ENCODE measurements around the gene GRIN2A. TPM values are rescaled to one million over a fixed set of nuclear protein-coding genes. Genes with fewer than 3 reads are reported as not detected.

Gene GRIN2A
- total RNA-seq, 1 donor from 2014 or later: 0.09 TPM

DNA sequence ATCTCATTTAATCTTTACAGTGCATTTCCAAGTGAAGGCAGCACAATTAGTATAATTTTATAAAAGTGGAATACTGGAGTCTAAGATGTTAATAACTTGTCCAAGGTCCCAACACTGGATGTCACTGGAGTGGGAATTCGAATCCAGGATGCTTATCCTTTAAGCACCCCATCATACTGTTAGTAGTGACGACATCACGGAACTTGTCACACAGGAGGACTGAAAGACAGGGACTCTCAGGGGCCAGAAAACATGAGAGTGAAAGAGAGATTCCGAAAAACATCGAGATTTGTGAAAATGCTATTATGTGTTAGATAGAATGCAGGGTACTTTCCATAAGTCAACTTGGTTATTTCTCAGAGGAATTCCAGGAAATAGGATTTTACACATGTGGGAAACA is 374.0 kb downstream of the GRIN2A start:
- intact Hi-C loops (cut with DNase I): no loop called here
- H3K27ac ChIP-seq: no peak overlapping the region
- ATAC-seq (no peak), DNase-seq (no peak)
- H3K27me3 ChIP-seq: no peaks in the 10 kb centered on the region
- TF ChIP-seq, protein P1, sequence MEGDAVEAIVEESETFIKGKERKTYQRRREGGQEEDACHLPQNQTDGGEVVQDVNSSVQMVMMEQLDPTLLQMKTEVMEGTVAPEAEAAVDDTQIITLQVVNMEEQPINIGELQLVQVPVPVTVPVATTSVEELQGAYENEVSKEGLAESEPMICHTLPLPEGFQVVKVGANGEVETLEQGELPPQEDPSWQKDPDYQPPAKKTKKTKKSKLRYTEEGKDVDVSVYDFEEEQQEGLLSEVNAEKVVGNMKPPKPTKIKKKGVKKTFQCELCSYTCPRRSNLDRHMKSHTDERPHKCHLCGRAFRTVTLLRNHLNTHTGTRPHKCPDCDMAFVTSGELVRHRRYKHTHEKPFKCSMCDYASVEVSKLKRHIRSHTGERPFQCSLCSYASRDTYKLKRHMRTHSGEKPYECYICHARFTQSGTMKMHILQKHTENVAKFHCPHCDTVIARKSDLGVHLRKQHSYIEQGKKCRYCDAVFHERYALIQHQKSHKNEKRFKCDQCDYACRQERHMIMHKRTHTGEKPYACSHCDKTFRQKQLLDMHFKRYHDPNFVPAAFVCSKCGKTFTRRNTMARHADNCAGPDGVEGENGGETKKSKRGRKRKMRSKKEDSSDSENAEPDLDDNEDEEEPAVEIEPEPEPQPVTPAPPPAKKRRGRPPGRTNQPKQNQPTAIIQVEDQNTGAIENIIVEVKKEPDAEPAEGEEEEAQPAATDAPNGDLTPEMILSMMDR (IDR thresholded peaks at IDR 0.05): no peak
- H3K4me1 ChIP-seq: no peaks in the 10 kb centered on the region
- H3K9me3 ChIP-seq: no peaks in the 10 kb centered on the region
- no peaks in the 10 kb centered on the region for H3K36me3 ChIP-seq
- H3K4me3 ChIP-seq: no peak overlapping the region

DNA sequence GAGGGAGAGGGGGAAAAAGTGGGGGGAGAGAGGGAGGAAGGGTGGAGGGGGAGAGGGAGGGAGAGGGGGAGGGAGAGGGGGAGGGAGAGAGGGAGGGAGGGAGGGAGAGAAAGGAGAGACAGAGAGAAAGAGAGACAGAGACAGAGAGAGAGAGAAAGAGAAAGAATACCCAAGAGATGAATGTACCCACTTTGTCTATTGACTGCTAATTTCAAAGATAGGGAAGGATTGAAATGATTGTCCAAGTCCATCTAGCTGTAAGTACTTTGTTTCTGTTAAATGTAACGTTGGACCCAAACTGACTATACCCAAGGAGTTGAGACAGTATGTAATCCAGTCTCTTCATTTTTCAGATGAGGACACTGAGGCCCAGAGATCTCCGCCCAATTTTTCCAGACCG is 374.9 kb downstream of the GRIN2A start:
- Histone ChIP-seq H3K27me3 (no peaks in the 10 kb centered on the region), H3K4me3 (no peak overlapping the region), H3K27ac (no peak overlapping the region), H3K36me3 (no peaks in the 10 kb centered on the region), H3K4me1 (no peaks in the 10 kb centered on the region), H3K9me3 (no peaks in the 10 kb centered on the region)
- TF ChIP-seq, protein P1 (IDR thresholded peaks at IDR 0.05): no peak
- ATAC-seq (no peak), DNase-seq (no peak)
- intact Hi-C loops (cut with DNase I): no loop called here

GRCh38 chr16:9805109-9805508 is 377.1 kb downstream of the GRIN2A start:
- H3K4me1 ChIP-seq: no peaks in the 10 kb centered on the region
- no peak overlapping the region for H3K27ac ChIP-seq
- H3K36me3 ChIP-seq: no peaks in the 10 kb centered on the region
- no peaks in the 10 kb centered on the region for H3K9me3 ChIP-seq
- no peaks in the 10 kb centered on the region for H3K27me3 ChIP-seq
- intact Hi-C loops (cut with DNase I): no loop called here
- ATAC-seq (no peak), DNase-seq (no peak)
- H3K4me3 ChIP-seq: no peak overlapping the region
- TF ChIP-seq, protein P1 (IDR thresholded peaks at IDR 0.05): no peak

DNA sequence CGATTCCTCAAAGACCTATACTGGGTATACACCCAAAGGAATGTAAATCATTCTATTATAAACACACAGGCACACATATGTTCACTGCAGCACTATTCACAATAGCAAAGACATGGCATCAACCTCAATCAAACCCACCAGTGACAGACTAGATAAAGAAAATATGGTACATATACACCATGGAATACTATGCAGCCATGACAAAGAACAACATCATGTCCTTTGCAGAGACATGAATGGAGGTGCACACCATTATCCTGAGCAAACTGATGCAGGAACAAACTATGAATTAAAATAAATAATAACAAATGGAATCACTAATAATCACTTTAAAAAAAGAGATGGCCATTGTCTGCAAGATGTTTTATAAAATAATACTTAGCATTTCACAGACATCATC is 380.1 kb downstream of the GRIN2A start:
- intact Hi-C loops (cut with DNase I): no loop called here
- ATAC-seq (no peak), DNase-seq (no peak)
- Histone ChIP-seq H3K4me1 (no peaks in the 10 kb centered on the region), H3K27ac (no peak overlapping the region), H3K27me3 (no peaks in the 10 kb centered on the region), H3K9me3 (no peaks in the 10 kb centered on the region), H3K4me3 (no peak overlapping the region), H3K36me3 (no peaks in the 10 kb centered on the region)
- TF ChIP-seq, protein P1 (IDR thresholded peaks at IDR 0.05): no peak

DNA sequence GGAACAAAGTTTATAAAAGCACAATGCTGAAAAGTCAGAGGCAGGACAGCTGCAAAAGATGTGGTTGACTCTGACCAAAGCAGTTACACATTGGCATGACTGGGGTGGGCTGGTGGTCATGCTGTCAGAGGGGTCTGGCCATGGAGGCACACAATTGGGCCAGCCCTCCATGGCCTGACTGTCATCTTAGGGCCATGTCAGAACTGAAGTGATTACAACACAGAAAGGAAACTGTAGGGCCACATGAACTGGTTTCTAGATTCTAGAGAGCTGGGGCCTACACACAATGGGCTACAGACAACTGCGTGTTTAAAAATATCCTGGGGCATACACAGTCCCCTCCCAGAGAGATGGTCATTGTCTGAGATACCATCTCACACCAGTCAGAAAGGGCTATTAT is 380.6 kb downstream of the GRIN2A start:
- H3K9me3 ChIP-seq: no peaks in the 10 kb centered on the region
- no peak overlapping the region for H3K4me3 ChIP-seq
- TF ChIP-seq, protein P1 (IDR thresholded peaks at IDR 0.05): no peak
- H3K36me3 ChIP-seq: no peaks in the 10 kb centered on the region
- no peaks in the 10 kb centered on the region for H3K4me1 ChIP-seq
- DNase-seq (no peak), ATAC-seq (no peak)
- H3K27me3 ChIP-seq: no peaks in the 10 kb centered on the region
- intact Hi-C loops (cut with DNase I): no loop called here
- H3K27ac ChIP-seq: no peak overlapping the region

- DNase-seq (no peak), ATAC-seq (no peak)
- H3K4me3 ChIP-seq: no peak overlapping the region
- no peaks in the 10 kb centered on the region for H3K27me3 ChIP-seq
- TF ChIP-seq, protein P1 (IDR thresholded peaks at IDR 0.05): no peak
- H3K9me3 ChIP-seq: no peaks in the 10 kb centered on the region
- no peak overlapping the region for H3K27ac ChIP-seq
- H3K36me3 ChIP-seq: no peaks in the 10 kb centered on the region
- intact Hi-C loops (cut with DNase I): no loop called here
- no peaks in the 10 kb centered on the region for H3K4me1 ChIP-seq
Observed at GRCh38 chr16:9800186-9800738, 382.0 kb downstream of the GRIN2A start.

Measured in upper lobe of right lung (tissue), 1 donor.